Neural progenitor cell (in vitro differentiated cells): ENCODE measurements around the gene CHRNE.

Experiments
- EZH2 ChIP-seq: fragments of 200-600 bp; sonication (generic); IDR thresholded peaks from 2 replicates; pipeline ENCODE4 v1.6.1; 2017; ENCODE audit warnings: antibody characterized with exemption, mild to moderate bottlenecking, moderate library complexity
- EZH2phosphoT487 ChIP-seq: fragments of 200-600 bp; sonication (generic); IDR thresholded peaks from 2 replicates; pipeline ENCODE4 v1.6.1; 2017; ENCODE audit warnings: antibody characterized with exemption
- TF ChIP-seq, protein P1 (sequence below): fragments of 200-600 bp; sonication (generic); IDR thresholded peaks from 2 replicates; pipeline ENCODE4 v1.5.1; 2017; ENCODE audit warnings: antibody characterized with exemption, mild to moderate bottlenecking

GRCh38 chr17:4928881-4929280, 26.0 kb upstream of the CHRNE start:
- TF ChIP-seq, protein P1, sequence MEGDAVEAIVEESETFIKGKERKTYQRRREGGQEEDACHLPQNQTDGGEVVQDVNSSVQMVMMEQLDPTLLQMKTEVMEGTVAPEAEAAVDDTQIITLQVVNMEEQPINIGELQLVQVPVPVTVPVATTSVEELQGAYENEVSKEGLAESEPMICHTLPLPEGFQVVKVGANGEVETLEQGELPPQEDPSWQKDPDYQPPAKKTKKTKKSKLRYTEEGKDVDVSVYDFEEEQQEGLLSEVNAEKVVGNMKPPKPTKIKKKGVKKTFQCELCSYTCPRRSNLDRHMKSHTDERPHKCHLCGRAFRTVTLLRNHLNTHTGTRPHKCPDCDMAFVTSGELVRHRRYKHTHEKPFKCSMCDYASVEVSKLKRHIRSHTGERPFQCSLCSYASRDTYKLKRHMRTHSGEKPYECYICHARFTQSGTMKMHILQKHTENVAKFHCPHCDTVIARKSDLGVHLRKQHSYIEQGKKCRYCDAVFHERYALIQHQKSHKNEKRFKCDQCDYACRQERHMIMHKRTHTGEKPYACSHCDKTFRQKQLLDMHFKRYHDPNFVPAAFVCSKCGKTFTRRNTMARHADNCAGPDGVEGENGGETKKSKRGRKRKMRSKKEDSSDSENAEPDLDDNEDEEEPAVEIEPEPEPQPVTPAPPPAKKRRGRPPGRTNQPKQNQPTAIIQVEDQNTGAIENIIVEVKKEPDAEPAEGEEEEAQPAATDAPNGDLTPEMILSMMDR, result no peak
- TF ChIP-seq EZH2phosphoT487 (no peak), EZH2 (no peak)
